Gastrocnemius medialis (tissue), 4 donors: Measurements from ENCODE around the gene C5. TPM values are rescaled to one million over a fixed set of nuclear protein-coding genes. Genes with fewer than 3 reads are reported as not detected.

Experiments
- ATAC-seq, 2 donors: fragments of 150-250 bp; one replicate each; pipeline ENCODE4 v1.9.1; 2016
- DNase-seq, 2 donors: peaks; one replicate each; pipeline ENCODE4 v3.0.0-alpha.2; 2019
- H3K27ac ChIP-seq, 4 donors: fragments of 200-600 bp; sonication (generic); 1 replicate in 1 of 4; 2 replicates in 3 of 4; pipeline ENCODE4 v1.5.1; 2016 to 2018; ENCODE audit warnings: mild to moderate bottlenecking in 2 of 4, moderate library complexity in 1 of 4
- H3K27me3 ChIP-seq, 3 donors: fragments of 200-600 bp; sonication (generic) in 2 of 3; 1 replicate in 1 of 3; 2 replicates in 2 of 3; pipeline versions ENCODE4 v1.5.1 to v1.6.0; 2016 to 2019; ENCODE audit warnings: mild to moderate bottlenecking in 1 of 3, moderate library complexity in 1 of 3
- H3K36me3 ChIP-seq, 2 donors: fragments of 200-600 bp; sonication (generic) in 1 of 2; one replicate each; pipeline ENCODE4 v1.5.1; 2017 to 2018
- H3K4me1 ChIP-seq, 2 donors: fragments of 200-600 bp; sonication (generic) in 1 of 2; one replicate each; pipeline ENCODE4 v1.5.1; 2016 to 2017; ENCODE audit warnings: mild to moderate bottlenecking in 2 of 2
- H3K4me3 ChIP-seq, 4 donors: fragments of 200-600 bp; sonication (generic) in 3 of 4; 1 replicate in 1 of 4; 2 replicates in 3 of 4; pipeline ENCODE4 v1.5.1; 2016 to 2019; ENCODE audit warnings: mild to moderate bottlenecking in 2 of 4
- H3K9me3 ChIP-seq, 3 donors: fragments of 200-600 bp; sonication (generic) in 2 of 3; 1 replicate in 1 of 3; 2 replicates in 2 of 3; pipeline ENCODE4 v1.5.1; 2016 to 2019
- CTCF ChIP-seq, 5 experiments: fragments of 450-650 bp in 3 of 5; fragments of 200-600 bp in 2 of 5; sonication (generic) in 2 of 5; IDR thresholded peaks in 4 of 5; conservative IDR thresholded peaks in 1 of 5; 1 replicate in 4 of 5; 2 replicates in 1 of 5; pipeline ENCODE4 v1.5.1; 2016 to 2019; ENCODE audit warnings: antibody characterized with exemption in 5 of 5, mild to moderate bottlenecking in 3 of 5, moderate library complexity in 3 of 5
- POLR2A ChIP-seq, 2 donors: fragments of 450-650 bp; IDR thresholded peaks; one replicate each; pipeline ENCODE4 v1.6.1; 2017; ENCODE audit warnings: antibody characterized with exemption in 2 of 2, mild to moderate bottlenecking in 2 of 2, moderate library complexity in 2 of 2
- in situ Hi-C, 4 donors: fragments of 200-750 bp; cut with MboI; loops; one replicate each; pipeline versions ENCODE4 v1.15.0 to v1.8.0; 2017; ENCODE audit warnings: low sequenced_read_pairs in 4 of 4
- intact Hi-C: fragments of 100-400 bp; cut with DNase I; formaldehyde crosslinking; loops from one replicate; pipeline ENCODE4 v1.15.1; 2023; ENCODE audit warnings: low total_unique reads
- total RNA-seq, 4 donors: library from RNA; depleted of rRNA; stranded (reverse); fragments of >200 nt; gene quantifications; one replicate each; pipeline versions ENCODE4 v1.1.0 to v1.2.3, GENCODE V29; 2016

The C5 gene
- total RNA-seq, 4 donors from 2014 or later, result 0.22 to 3.9 (median 1.8) TPM

- ATAC-seq, result peak; percentile 62 to 73
- Histone ChIP-seq H3K27me3 (no peaks in the 10 kb centered on the region), H3K4me3 (no peak overlapping the region), H3K9me3 (no peaks in the 10 kb centered on the region), H3K27ac (peak overlapping the region; percentile 53 to 72 (median 60)), H3K36me3 (no peaks in the 10 kb centered on the region), H3K4me1 (peaks cover 23 to 26% of the 10 kb centered on the region in 2 donors)
- peak; percentile 68 to 91 for DNase-seq
- intact Hi-C loops (loop anchor here (2.0 kb wide), 1 partner anchor 147 kb away; no protein-coding TSS in a partner anchor), in situ Hi-C loops (loop anchor here (5.0 to 25.0 kb wide), 5 partner anchors 61 to 181 kb away; partner anchors contain the start of gene PHF19 (in 3 of the 4))
- TF ChIP-seq POLR2A (IDR thresholded peaks at IDR 0.05) (peak in 1 of 2 donors; percentile 20), CTCF (IDR thresholded peaks at IDR 0.05 in 4 of 5, conservative IDR thresholded peaks at IDR 0.05 in 1 of 5) (no peak)
Observed at GRCh38 chr9:120935383-120935857, 114.7 kb downstream of the C5 start.

DNA sequence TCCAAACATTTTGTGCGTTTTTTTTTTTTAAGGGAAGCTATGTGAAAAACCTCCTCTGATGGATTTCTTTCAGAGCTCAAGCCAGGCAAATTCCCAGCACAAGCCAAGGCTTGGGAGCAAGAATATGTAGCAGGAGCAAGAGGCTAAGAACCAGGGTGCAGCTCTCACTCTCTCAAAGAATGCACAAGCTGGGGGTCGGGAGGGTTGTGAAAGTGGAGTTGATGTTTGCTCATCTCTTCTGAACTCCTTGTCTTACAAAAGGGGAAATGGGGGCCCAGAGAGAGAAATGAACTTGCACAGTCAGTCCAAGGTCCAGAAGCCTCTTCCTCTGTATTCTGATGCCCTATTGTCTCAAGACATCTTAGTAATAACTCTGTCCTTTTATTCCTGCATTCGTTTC lies 115.8 kb downstream of the C5 start:
- in situ Hi-C loops, result loop anchor here in 3 of 4 donors (10.0 to 25.0 kb wide), 3 partner anchors 59 to 179 kb away; partner anchors contain the start of gene PHF19 (in 3 of the 3)
- intact Hi-C loops, result loop anchor here (2.0 kb wide), 1 partner anchor 145 kb away; no protein-coding TSS in a partner anchor
- H3K4me3 ChIP-seq, result no peak overlapping the region
- ATAC-seq (no peak), DNase-seq (no peak)
- H3K27me3 ChIP-seq, result no peaks in the 10 kb centered on the region
- H3K9me3 ChIP-seq, result no peaks in the 10 kb centered on the region
- TF ChIP-seq CTCF (IDR thresholded peaks at IDR 0.05 in 4 of 5, conservative IDR thresholded peaks at IDR 0.05 in 1 of 5) (no peak), POLR2A (IDR thresholded peaks at IDR 0.05) (no peak)
- H3K27ac ChIP-seq, result no peak overlapping the region
- H3K4me1 ChIP-seq, result peaks cover 28% of the 10 kb centered on the region in 2 donors
- H3K36me3 ChIP-seq, result no peaks in the 10 kb centered on the region

- peaks cover 28 to 29% of the 10 kb centered on the region in 2 donors for H3K4me1 ChIP-seq
- intact Hi-C loops (loop anchor here (2.0 kb wide), 1 partner anchor 145 kb away; no protein-coding TSS in a partner anchor), in situ Hi-C loops (loop anchor here in 3 of 4 donors (10.0 to 25.0 kb wide), 3 partner anchors 59 to 179 kb away; partner anchors contain the start of gene PHF19 (in 3 of the 3))
Observed at GRCh38 chr9:120933310-120934055, 116.6 kb downstream of the C5 start.

More at GRCh38 chr9:120933310-120934055, 116.6 kb downstream of the C5 start:
- H3K9me3 ChIP-seq, result no peaks in the 10 kb centered on the region
- TF ChIP-seq POLR2A (IDR thresholded peaks at IDR 0.05), result no peak
- no peak for TF ChIP-seq CTCF (IDR thresholded peaks at IDR 0.05 in 4 of 5, conservative IDR thresholded peaks at IDR 0.05 in 1 of 5)
- no peaks in the 10 kb centered on the region for H3K36me3 ChIP-seq
- H3K4me3 ChIP-seq, result no peak overlapping the region
- no peak for DNase-seq
- ATAC-seq, result no peak
- H3K27ac ChIP-seq, result no peak overlapping the region
- H3K27me3 ChIP-seq, result no peaks in the 10 kb centered on the region
